ENCODE data around the gene DMRTA1. TPM values are rescaled to one million over a fixed set of nuclear protein-coding genes. Genes with fewer than 3 reads are reported as not detected.

DMRTA1 gene
- total and polyA plus RNA-seq, 2 donors (not counting 3 experiments of a cell fraction or from before 2014, with no cell fraction given): 0.19 to 2.1 TPM

DNA sequence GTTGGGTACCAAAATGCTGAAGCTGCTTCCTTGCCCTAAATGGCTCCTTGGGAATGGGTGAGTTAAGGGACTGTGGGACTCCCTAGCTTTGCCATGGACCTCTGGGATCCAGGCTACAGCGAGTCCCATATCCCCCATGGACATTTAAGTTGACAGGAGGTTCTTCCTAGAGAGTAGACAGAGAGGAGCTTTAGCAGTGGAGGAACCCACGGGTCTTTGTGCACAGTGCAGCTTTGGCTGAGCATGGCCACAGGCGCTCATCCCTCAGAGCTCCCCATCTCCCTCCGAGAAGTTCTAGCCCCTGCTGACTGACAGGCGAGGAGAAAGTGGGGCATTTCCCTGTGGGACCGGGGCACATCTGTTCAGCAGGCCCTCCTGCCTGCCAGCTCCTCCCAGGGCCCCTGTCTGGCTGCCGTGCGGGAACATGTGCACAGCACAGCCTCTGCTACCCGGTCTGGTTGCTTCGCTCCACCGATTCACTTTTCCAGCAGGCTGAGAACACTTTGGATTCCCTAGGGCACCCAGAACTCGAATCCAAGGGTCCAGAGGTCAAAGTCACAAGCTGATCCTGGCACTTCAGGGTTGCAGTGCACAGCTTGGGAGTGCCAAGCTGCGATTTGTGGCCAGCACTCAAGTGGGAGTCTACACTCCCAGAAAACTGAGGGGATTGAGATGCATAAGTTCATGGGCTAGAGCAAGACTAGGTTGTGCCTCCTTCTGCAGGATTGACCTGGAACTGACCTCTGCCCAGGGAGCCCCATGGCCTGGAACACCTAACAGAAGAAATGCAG is 40.6 kb upstream of the DMRTA1 start:
- Histone ChIP-seq H3K79me2 (ENCODE audit: control insufficient read depth, insufficient read depth, low read length) (no peaks in the 10 kb centered on the region), H3K9me1 (replicated peaks; ENCODE audit: control insufficient read depth, extremely low read depth, insufficient read depth, low read length) (no peaks in the 10 kb centered on the region), H3K27ac (ENCODE audit: insufficient read depth, low read depth, low read length) (no peak overlapping the region), H2AFZ (ENCODE audit: low read depth, low read length) (no peak overlapping the region), H3K9ac (replicated peaks; ENCODE audit: extremely low read depth, insufficient read depth, low read length) (no peak overlapping the region), H3K4me2 (ENCODE audit: insufficient read depth, low read length) (no peak overlapping the region), H3K36me3 (ENCODE audit: control insufficient read depth in 2 of 2, extremely low read depth in 1 of 2, insufficient read depth in 2 of 2, low read length in 2 of 2) (no peaks in the 10 kb centered on the region), H4K20me1 (replicated peaks; ENCODE audit: control insufficient read depth, extremely low read depth, insufficient read depth, low read length) (no peaks in the 10 kb centered on the region), H3K9me3 (replicated peaks; ENCODE audit: control insufficient read depth, insufficient read depth, low read length) (no peaks in the 10 kb centered on the region), H3K27me3 (ENCODE audit: control insufficient read depth in 2 of 2, insufficient read depth in 2 of 2, low read length in 2 of 2) (no peaks in the 10 kb centered on the region), H3K4me3 (replicated peaks in 1 of 3; ENCODE audit: insufficient read depth in 1 of 3, low read depth in 1 of 3, low read length in 3 of 3) (no peak overlapping the region), H3K4me1 (ENCODE audit: control insufficient read depth, extremely low read depth, insufficient read depth, low read length) (no peaks in the 10 kb centered on the region)
- dilution Hi-C loops (cut with MboI; ENCODE audit: extremely low pct_ligation_motif_present, low sequenced_read_pairs): no loop called here
- TF ChIP-seq POLR2A (IDR thresholded peaks at IDR 0.05; ENCODE audit: low read depth, low read length) (no peak), EZH2 (IDR thresholded peaks at IDR 0.05; ENCODE audit: borderline replicate concordance, low read depth, low read length, severe bottlenecking) (no peak), POLR2AphosphoS5 (IDR thresholded peaks at IDR 0.05; ENCODE audit: insufficient read depth, low read depth, low read length) (no peak), MAX (IDR thresholded peaks at IDR 0.05; ENCODE audit: insufficient read depth, insufficient read length) (no peak), MYC (IDR thresholded peaks at IDR 0.05; ENCODE audit: low read depth, low read length) (no peak), FOS (IDR thresholded peaks at IDR 0.05; ENCODE audit: borderline replicate concordance, insufficient read depth, low read length) (no peak), CTCF (IDR thresholded peaks at IDR 0.05; ENCODE audit: extremely low read depth in 1 of 2, insufficient read depth in 1 of 2, low read depth in 1 of 2, low read length in 2 of 2) (no peak), GATA2 (IDR thresholded peaks at IDR 0.05; ENCODE audit: insufficient read depth, insufficient read length, low read depth, low read length) (no peak), JUN (IDR thresholded peaks at IDR 0.05; ENCODE audit: borderline replicate concordance, insufficient read depth, insufficient read length, low read depth) (no peak)
- BruUV-seq (replicated peaks): no TSS peak
- intact Hi-C loops (cut with micrococcal nuclease): no loop called here
- FAIRE-seq (no peak), DNase-seq (ENCODE audit: low read depth, low spot score) (no peak)
- ChIA-PET CTCF (interaction anchor here (0.8 to 1.2 kb wide), 3 partner anchors 9 to 21 kb away, joined by 3 to 4 read pairs (median 3); no protein-coding TSS in a partner anchor), POLR2A (no interaction called here)

Measured in endothelial cell of umbilical vein (primary cell).